ENCODE measurements around the gene LPCAT1. TPM values are rescaled to one million over a fixed set of nuclear protein-coding genes. Genes with fewer than 3 reads are reported as not detected.

Gene LPCAT1
- total and polyA plus RNA-seq, 8 donors: 5.2 to 229 (median 14.4) TPM

DNA sequence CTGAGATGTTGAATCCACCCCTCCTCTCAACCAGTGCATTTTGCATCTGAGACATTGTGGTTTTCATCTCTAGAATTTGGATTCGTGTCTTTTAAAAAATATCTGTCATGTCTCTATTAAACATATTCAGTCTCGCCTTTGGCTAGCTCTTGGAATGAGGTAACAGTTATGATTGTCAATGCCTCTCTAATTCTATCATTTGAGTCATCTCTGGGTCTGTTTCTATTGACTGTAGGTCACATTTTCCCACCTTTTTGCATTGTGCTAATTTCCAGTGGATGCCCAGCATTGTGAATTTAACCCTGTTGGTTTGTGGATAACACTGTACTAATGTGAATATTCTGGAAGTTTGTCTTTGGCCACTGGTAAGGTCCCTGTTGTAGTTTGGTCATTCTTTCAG lies 70.1 kb downstream of the LPCAT1 start:
- Histone ChIP-seq H3K27me3 (peaks cover 0 to 8% (median 0%) of the 10 kb centered on the region in 3 donors), H3K27ac (no peak overlapping the region), H3K4me1 (no peaks in the 10 kb centered on the region), H3K9me3 (peaks cover 6 to 43% (median 32%) of the 10 kb centered on the region in 4 donors), H3K36me3 (no peaks in the 10 kb centered on the region), H3K4me3 (no peak overlapping the region)
- DNase-seq: no peak
- intact Hi-C loops (cut with DNase I; ENCODE audit: low total_unique reads): no loop called here
- no peak for TF ChIP-seq EP300 (IDR thresholded peaks at IDR 0.05)
- no peak for TF ChIP-seq POLR2A (IDR thresholded peaks at IDR 0.05)
- TF ChIP-seq, protein P1, sequence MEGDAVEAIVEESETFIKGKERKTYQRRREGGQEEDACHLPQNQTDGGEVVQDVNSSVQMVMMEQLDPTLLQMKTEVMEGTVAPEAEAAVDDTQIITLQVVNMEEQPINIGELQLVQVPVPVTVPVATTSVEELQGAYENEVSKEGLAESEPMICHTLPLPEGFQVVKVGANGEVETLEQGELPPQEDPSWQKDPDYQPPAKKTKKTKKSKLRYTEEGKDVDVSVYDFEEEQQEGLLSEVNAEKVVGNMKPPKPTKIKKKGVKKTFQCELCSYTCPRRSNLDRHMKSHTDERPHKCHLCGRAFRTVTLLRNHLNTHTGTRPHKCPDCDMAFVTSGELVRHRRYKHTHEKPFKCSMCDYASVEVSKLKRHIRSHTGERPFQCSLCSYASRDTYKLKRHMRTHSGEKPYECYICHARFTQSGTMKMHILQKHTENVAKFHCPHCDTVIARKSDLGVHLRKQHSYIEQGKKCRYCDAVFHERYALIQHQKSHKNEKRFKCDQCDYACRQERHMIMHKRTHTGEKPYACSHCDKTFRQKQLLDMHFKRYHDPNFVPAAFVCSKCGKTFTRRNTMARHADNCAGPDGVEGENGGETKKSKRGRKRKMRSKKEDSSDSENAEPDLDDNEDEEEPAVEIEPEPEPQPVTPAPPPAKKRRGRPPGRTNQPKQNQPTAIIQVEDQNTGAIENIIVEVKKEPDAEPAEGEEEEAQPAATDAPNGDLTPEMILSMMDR (IDR thresholded peaks at IDR 0.05): no peak
- no peak for TF ChIP-seq POLR2AphosphoS5 (IDR thresholded peaks at IDR 0.05)
- WGBS, 5 donors: 66 to 85% (median 78%) methylated on average over 2 of the region's 2 CpGs

DNA sequence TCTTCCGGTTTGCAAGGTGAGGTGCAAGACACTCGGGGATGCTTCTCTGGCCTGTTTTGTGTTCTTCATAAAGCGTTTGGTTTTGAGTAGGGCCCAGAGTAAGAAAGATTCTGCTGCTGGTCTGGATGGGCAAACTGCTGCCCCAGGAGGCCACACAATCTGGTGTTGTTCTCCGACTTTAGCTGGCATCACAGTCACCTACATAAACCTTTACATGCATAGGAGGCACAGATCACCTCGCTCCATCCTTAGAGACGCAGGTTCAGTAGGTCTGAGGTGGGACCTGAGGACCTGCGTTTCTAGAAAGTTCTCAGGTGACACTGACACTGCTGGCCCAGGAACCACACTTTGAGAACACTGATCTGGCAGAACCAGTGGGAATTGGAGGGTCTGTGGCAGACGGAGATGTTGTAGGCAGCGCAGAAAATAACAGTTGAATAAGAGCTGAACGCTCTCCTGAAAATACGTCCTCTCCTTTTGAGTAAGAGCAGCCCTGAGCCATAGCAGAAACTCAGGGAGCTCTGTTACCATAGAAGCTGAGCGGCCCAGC lies 74.6 kb downstream of the LPCAT1 start:
- intact Hi-C loops (cut with DNase I; ENCODE audit: low total_unique reads): no loop called here
- TF ChIP-seq POLR2A (IDR thresholded peaks at IDR 0.05) (no peak), EP300 (IDR thresholded peaks at IDR 0.05) (no peak), POLR2AphosphoS5 (IDR thresholded peaks at IDR 0.05) (no peak)
- TF ChIP-seq, protein P1 (IDR thresholded peaks at IDR 0.05): no peak
- H3K4me1 ChIP-seq: peaks cover 13 to 23% (median 20%) of the 10 kb centered on the region in 4 donors
- H3K4me3 ChIP-seq: no peak overlapping the region
- WGBS, 5 donors: 84 to 91% (median 85%) methylated on average over 12 of the region's 12 CpGs
- H3K27me3 ChIP-seq: peaks cover 17 to 49% (median 30%) of the 10 kb centered on the region in 3 donors
- peaks cover 0 to 19% (median 15%) of the 10 kb centered on the region in 4 donors for H3K9me3 ChIP-seq
- DNase-seq: peak in 1 of 2 donors; percentile 7
- H3K36me3 ChIP-seq: no peaks in the 10 kb centered on the region
- H3K27ac ChIP-seq: no peak overlapping the region

DNA sequence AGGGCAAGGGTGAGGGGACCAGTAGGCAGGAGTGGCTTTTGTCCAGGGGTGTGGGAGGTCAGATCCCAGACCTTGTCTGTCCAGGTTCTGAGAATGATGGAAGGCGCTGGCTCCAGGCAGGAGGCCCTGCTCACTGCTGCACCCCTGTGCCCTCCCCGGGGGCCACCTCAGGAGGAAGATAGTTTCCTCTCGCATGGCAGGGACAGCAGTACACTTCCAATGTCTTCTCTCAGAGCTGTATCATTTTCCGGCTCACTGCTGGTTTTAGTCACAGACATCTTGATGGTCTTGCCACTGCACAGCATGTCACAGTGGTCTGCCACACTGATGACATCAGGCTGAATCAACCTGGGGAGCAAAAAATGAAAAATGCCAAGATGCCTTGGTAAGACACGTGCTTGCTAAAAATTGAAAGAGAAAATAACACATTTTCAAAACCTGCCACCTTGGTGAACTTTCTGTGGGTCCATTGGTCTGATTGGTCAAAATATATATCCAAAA lies 75.2 kb downstream of the LPCAT1 start:
- H3K4me3 ChIP-seq: no peak overlapping the region
- intact Hi-C loops (cut with DNase I; ENCODE audit: low total_unique reads): no loop called here
- DNase-seq: peak in 1 of 2 donors; percentile 10
- H3K4me1 ChIP-seq: peaks cover 13 to 27% (median 20%) of the 10 kb centered on the region in 4 donors
- H3K9me3 ChIP-seq: peaks cover 0 to 13% (median 10%) of the 10 kb centered on the region in 4 donors
- WGBS, 5 donors: 63 to 79% (median 75%) methylated on average over 3 to 5 of the region's 5 CpGs
- no peak overlapping the region for H3K27ac ChIP-seq
- TF ChIP-seq POLR2A (IDR thresholded peaks at IDR 0.05) (no peak), EP300 (IDR thresholded peaks at IDR 0.05) (no peak), POLR2AphosphoS5 (IDR thresholded peaks at IDR 0.05) (no peak)
- TF ChIP-seq, protein P1 (IDR thresholded peaks at IDR 0.05): no peak
- H3K27me3 ChIP-seq: peaks cover 17 to 54% (median 36%) of the 10 kb centered on the region in 3 donors
- no peaks in the 10 kb centered on the region for H3K36me3 ChIP-seq

DNA sequence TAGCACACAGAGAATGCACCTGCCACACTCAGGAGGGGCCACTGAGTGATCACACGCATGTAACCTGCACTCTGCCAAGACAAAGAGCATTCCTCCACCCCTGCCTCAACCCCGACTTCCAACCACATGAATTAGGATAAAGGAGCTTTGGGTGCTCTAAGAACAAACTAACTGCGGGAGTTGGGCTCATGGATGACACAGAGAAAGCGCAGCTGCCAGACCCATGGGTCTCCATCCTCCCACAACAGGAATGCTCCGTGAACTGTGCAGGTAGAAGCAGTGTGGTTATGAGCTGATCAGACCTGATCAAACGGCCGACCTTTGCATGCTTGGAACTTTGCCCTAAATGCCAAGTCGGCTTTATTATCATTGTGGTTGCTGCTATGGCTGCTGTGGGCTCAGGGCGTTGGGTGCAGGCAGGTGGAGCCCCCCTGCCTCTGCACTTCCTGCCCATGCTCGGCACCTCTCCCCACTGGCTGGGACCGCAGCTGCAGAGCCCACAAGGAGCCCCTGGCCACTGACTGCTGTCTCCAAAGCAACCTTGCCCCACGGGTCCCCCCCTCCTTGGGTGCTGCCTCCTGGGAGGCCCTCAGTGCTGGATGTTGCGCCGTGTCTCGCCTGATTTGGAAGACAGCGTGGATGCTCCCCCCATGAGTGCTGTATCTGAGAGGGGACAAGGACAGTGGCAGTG lies 75.9 kb downstream of the LPCAT1 start:
- DNase-seq: peak; percentile 8 to 26
- H3K27me3 ChIP-seq: peaks cover 17 to 61% (median 43%) of the 10 kb centered on the region in 3 donors
- intact Hi-C loops (cut with DNase I; ENCODE audit: low total_unique reads): no loop called here
- peaks cover 0 to 5% (median 5%) of the 10 kb centered on the region in 4 donors for H3K9me3 ChIP-seq
- H3K4me3 ChIP-seq: no peak overlapping the region
- no peaks in the 10 kb centered on the region for H3K36me3 ChIP-seq
- no peak overlapping the region for H3K27ac ChIP-seq
- TF ChIP-seq POLR2AphosphoS5 (IDR thresholded peaks at IDR 0.05) (no peak), POLR2A (IDR thresholded peaks at IDR 0.05) (no peak), EP300 (IDR thresholded peaks at IDR 0.05) (no peak)
- TF ChIP-seq, protein P1 (IDR thresholded peaks at IDR 0.05): no peak
- peaks cover 13 to 27% (median 20%) of the 10 kb centered on the region in 4 donors for H3K4me1 ChIP-seq
- WGBS, 5 donors: 38 to 56% (median 46%) methylated on average over 12 to 16 of the region's 16 CpGs

Measured in stomach (tissue), 9 donors.